HG02970 (cell line): ENCODE measurements around the gene TMEM165.

Experiments
- ATAC-seq: cut with Tn5 transposase; IDR thresholded peaks from one replicate; pipeline ENCODE4 v1.9.1; 2021; ENCODE audit warnings: mild to moderate bottlenecking, moderate library complexity, moderate number of reproducible peaks; ENCODE audit not compliant: unreplicated experiment, low FRiP score

TMEM165 gene

GRCh38 chr4:55447108-55447708, 51.5 kb downstream of the TMEM165 start:
- ATAC-seq = no peak

DNA sequence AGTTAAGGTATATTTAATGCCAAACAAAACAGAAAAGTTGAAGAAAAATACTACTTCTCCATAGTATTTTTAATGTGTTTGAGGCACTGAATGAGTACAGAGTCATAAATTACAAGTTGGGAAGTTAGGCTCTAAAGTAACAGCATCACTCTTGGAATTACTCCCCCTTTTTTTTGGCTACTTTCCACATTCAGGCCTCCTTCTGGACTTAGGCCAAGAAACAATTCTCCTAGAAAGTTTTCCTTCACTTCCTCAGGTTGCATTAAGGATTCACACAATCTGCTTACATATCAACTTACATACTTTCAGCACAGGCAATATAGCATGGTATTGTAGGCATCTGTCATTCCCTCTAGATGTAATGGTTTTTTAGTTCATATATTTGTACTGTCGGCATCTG, 52.1 kb downstream of the TMEM165 start:
- no peak for ATAC-seq

- ATAC-seq = no peak
Measured at GRCh38 chr4:55450566-55450965, 54.8 kb downstream of the TMEM165 start.

DNA sequence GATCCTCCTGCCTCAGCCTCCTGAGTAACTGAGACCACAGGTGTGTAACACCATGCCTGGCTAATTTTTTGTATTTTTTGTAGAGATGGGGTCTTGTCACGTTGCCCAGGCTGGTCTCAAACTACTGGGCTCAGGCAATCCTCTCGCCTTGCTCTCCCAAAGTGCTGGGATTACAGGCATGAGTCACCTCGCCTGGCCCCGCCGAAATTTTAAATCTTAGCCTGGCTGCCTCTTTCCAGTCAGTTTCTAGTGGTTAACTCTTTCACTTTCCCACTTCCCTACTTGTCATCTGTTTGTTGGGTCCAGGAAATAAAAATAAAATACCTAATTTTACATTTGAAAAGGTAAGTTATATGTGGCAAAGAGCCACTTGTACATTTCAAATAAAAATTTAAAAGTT, 62.4 kb downstream of the TMEM165 start:
- no peak for ATAC-seq

GRCh38 chr4:55458611-55459010, 62.9 kb downstream of the TMEM165 start:
- ATAC-seq = no peak

- no peak for ATAC-seq
Measured at GRCh38 chr4:55466001-55466400, 70.2 kb downstream of the TMEM165 start.

GRCh38 chr4:55468724-55469123, 73.0 kb downstream of the TMEM165 start:
- no peak for ATAC-seq

GRCh38 chr4:55469979-55470378, 74.2 kb downstream of the TMEM165 start:
- ATAC-seq = no peak
